Neural crest cell (in vitro differentiated cells): ENCODE data around the gene ZDHHC14. TPM values are rescaled to one million over a fixed set of nuclear protein-coding genes. Genes with fewer than 3 reads are reported as not detected.
"Not testable (repeated sequence)": the region's sequence is repeated elsewhere in the genome, so short reads cannot be mapped to it uniquely, and the experiment has no call there.

Source experiments
- DNase-seq: peaks from one replicate; pipeline ENCODE4 v3.0.0; 2021; ENCODE audit warnings: low read depth, mixed read lengths, low spot score
- H3K27ac Mint-ChIP-seq: one replicate; pipeline ENCODE4 v1.8.0; 2021; ENCODE audit warnings: mild to moderate bottlenecking, mixed read lengths; ENCODE audit not compliant: unreplicated experiment
- H3K27me3 Mint-ChIP-seq: 2 replicates; pipeline ENCODE4 v1.8.0; 2021; ENCODE audit warnings: low read depth, mild to moderate bottlenecking, mixed read lengths
- H3K36me3 Mint-ChIP-seq: 2 replicates; pipeline ENCODE4 v1.8.0; 2021; ENCODE audit warnings: low read depth, mild to moderate bottlenecking, mixed read lengths
- H3K4me1 Mint-ChIP-seq: 2 replicates; pipeline ENCODE4 v1.8.0; 2021; ENCODE audit warnings: mixed read lengths
- H3K4me3 Mint-ChIP-seq: one replicate; pipeline ENCODE4 v1.8.0; 2021; ENCODE audit warnings: mild to moderate bottlenecking, mixed read lengths
- H3K9me3 Mint-ChIP-seq: 2 replicates; pipeline ENCODE4 v1.8.0; 2021; ENCODE audit warnings: mixed read lengths
- CTCF ChIP-seq: fragments of 200-600 bp; sonication (generic); conservative IDR thresholded peaks from 2 replicates; pipeline ENCODE4 v1.5.0; 2021; ENCODE audit warnings: antibody characterized with exemption, mild to moderate bottlenecking
- total RNA-seq: library from RNA; stranded (reverse); gene quantifications from 2 replicates; pipeline ENCODE4 v1.2.1, GENCODE V29; 2021

ZDHHC14 gene
- total RNA-seq, 1 donor from 2014 or later = 5.3 TPM

- peaks cover 3% of the 10 kb centered on the region for H3K9me3 Mint-ChIP-seq
- H3K4me3 Mint-ChIP-seq = no peak overlapping the region
- H3K27me3 Mint-ChIP-seq = no peaks in the 10 kb centered on the region
- no peak for TF ChIP-seq CTCF
- H3K27ac Mint-ChIP-seq = no peak overlapping the region
- no peaks in the 10 kb centered on the region for H3K4me1 Mint-ChIP-seq
- no peak for DNase-seq
- H3K36me3 Mint-ChIP-seq = no peaks in the 10 kb centered on the region
These were observed 193.9 kb downstream of the ZDHHC14 start for GRCh38 chr6:157574851-157575424.

DNA sequence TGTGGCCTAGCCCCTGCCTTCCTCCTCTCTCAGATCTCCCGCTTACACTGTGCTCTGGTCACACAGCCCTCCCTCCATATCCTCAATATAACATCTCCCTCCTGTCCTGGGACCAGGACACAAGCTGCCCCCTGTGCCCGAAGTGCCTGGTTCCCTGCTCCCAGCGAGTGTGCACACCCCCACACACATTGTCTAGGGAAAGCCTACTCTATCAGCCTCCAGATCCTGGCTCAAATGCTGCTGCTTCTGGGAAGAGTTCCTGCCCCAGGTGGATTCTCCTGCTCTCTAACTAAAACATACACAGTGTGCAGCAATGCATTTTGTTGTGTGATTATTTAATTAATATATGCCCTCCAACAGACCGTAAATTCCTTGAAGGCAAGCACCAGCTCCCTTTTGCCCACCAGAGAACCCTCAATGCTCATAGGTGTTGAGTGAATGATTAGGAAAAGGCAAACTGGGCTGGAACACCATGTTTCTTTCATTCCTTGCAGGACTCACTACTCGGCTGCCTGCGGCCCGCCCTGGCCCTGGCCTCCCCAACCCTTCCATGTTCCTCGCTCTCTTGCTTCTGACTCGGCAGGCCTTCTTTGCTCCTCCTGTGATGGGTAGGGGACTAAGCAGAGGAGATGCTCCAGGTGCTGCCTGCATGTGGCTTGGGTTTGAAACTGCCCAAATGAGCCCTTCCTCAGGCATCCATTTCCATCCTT is 194.6 kb downstream of the ZDHHC14 start:
- Mint-ChIP-seq H3K4me3 (no peak overlapping the region), H3K36me3 (no peaks in the 10 kb centered on the region), H3K27ac (no peak overlapping the region), H3K4me1 (no peaks in the 10 kb centered on the region), H3K9me3 (peaks cover 3% of the 10 kb centered on the region), H3K27me3 (peaks cover 6% of the 10 kb centered on the region)
- TF ChIP-seq CTCF = no peak
- no peak for DNase-seq

- not testable (repeated sequence) for H3K4me3 Mint-ChIP-seq, H3K36me3 Mint-ChIP-seq, H3K27ac Mint-ChIP-seq
These were observed 196.0 kb downstream of the ZDHHC14 start for GRCh38 chr6:157576991-157577390.

DNA sequence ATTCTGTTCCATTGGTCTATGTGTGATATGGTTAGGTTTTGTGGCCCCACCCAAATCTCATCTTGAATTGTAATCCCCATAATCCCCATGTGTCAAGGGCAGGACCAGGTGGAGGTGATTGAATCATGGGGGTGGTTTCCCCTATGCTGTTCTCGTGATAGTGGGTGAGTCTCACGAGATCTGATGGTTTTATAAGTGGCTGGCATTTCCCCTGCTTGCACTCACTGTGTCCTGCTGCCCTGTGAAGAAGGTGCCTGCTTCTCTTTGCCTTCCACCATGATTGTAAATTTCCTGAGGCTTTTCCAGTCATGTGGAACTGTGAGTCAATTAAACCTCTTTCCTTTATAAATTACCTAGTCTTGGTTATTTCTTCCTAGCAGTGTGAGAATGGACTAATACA is 197.5 kb downstream of the ZDHHC14 start:
- not testable (repeated sequence) for H3K4me3 Mint-ChIP-seq, H3K4me1 Mint-ChIP-seq, H3K9me3 Mint-ChIP-seq, H3K36me3 Mint-ChIP-seq, H3K27me3 Mint-ChIP-seq, DNase-seq, H3K27ac Mint-ChIP-seq

More at GRCh38 chr6:157576991-157577390, 196.0 kb downstream of the ZDHHC14 start:
- not testable (repeated sequence) for H3K4me1 Mint-ChIP-seq, H3K27me3 Mint-ChIP-seq, DNase-seq, H3K9me3 Mint-ChIP-seq

GRCh38 chr6:157579467-157580031 is 198.6 kb downstream of the ZDHHC14 start:
- no peak overlapping the region for H3K4me3 Mint-ChIP-seq
- TF ChIP-seq CTCF = no peak
- peaks cover 6% of the 10 kb centered on the region for H3K27me3 Mint-ChIP-seq
- peaks cover 4% of the 10 kb centered on the region for H3K36me3 Mint-ChIP-seq
- no peaks in the 10 kb centered on the region for H3K4me1 Mint-ChIP-seq
- no peak for DNase-seq
- no peak overlapping the region for H3K27ac Mint-ChIP-seq
- H3K9me3 Mint-ChIP-seq = peaks cover 3% of the 10 kb centered on the region

- no peaks in the 10 kb centered on the region for H3K4me1 Mint-ChIP-seq
- no peak overlapping the region for H3K4me3 Mint-ChIP-seq
- DNase-seq = no peak
- peaks cover 4% of the 10 kb centered on the region for H3K36me3 Mint-ChIP-seq
- no peak for TF ChIP-seq CTCF
- no peak overlapping the region for H3K27ac Mint-ChIP-seq
- peaks cover 6% of the 10 kb centered on the region for H3K27me3 Mint-ChIP-seq
- H3K9me3 Mint-ChIP-seq = no peaks in the 10 kb centered on the region
These were observed 203.0 kb downstream of the ZDHHC14 start for GRCh38 chr6:157584036-157584435.
